Muscle layer of duodenum (tissue), 2 donors: ENCODE results near the gene FBXW12.

Experiments used
- H3K27ac ChIP-seq: one replicate; pipeline ENCODE4 v1.7.0; 2013; ENCODE audit warnings: mild to moderate bottlenecking, low read length
- H3K27me3 ChIP-seq: one replicate; pipeline ENCODE4 v1.7.0; 2013; ENCODE audit warnings: low read depth, mild to moderate bottlenecking, control low read depth, low read length
- H3K36me3 ChIP-seq, 2 donors: one replicate each; pipeline ENCODE4 v1.7.0; 2013; ENCODE audit warnings: low read length in 2 of 2, control low read depth in 1 of 2, mild to moderate bottlenecking in 1 of 2; ENCODE audit not compliant: insufficient read depth in 2 of 2, control insufficient read depth in 1 of 2
- H3K4me1 ChIP-seq, 2 donors: one replicate each; pipeline ENCODE4 v1.7.0; 2013; ENCODE audit warnings: low read length in 2 of 2, mild to moderate bottlenecking in 2 of 2, control low read depth in 1 of 2, moderate library complexity in 1 of 2; ENCODE audit not compliant: insufficient read depth in 2 of 2, control insufficient read depth in 1 of 2
- H3K4me3 ChIP-seq, 2 donors: one replicate each; pipeline ENCODE4 v1.7.0; 2013; ENCODE audit warnings: low read length in 2 of 2, low read depth in 1 of 2, mild to moderate bottlenecking in 1 of 2
- H3K9me3 ChIP-seq, 2 donors: one replicate each; pipeline ENCODE4 v1.7.0; 2013; ENCODE audit warnings: low read length in 2 of 2, control low read depth in 1 of 2, mild to moderate bottlenecking in 1 of 2; ENCODE audit not compliant: control insufficient read depth in 1 of 2
- donor health status: healthy.

The FBXW12 gene

DNA sequence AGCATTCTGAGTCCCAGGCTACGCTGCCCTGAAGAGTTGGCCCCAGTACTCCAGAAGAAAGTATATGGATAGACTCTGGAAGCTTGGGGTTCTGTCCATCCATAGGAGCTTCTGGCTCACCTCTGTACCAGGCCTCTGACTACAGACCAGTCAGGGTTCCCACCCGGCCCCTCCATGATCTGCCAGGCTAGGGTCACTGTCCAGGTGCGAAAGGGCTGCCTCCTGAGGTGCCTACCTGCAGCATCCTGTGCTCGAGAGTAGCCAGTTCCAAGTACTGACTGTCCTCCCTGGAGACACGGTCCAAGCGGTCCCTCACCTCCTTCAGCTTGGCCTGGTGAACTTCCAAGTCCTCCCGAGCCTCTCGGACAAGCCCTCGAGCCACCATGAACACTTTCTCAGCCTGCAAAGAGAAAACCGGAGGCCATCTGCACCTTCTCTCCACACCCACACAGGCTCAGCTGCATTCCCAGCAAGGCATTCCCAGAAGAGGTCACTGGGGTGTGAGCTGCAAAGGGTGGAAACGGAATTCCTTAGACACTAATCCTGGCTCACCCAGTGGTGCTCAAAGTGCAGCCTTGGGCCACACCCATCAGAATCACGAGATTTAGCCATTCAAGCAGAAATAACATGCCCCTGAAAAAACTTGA, 61.6 kb downstream of the FBXW12 start:
- no peaks in the 10 kb centered on the region for H3K9me3 ChIP-seq
- H3K27ac ChIP-seq = peak overlapping the region; percentile 50
- H3K27me3 ChIP-seq = no peaks in the 10 kb centered on the region
- H3K36me3 ChIP-seq = peaks cover 9 to 13% of the 10 kb centered on the region in 2 donors
- H3K4me1 ChIP-seq = peaks cover 14 to 25% of the 10 kb centered on the region in 2 donors
- peak overlapping the region in 1 of 2 donors; percentile 6 for H3K4me3 ChIP-seq

DNA sequence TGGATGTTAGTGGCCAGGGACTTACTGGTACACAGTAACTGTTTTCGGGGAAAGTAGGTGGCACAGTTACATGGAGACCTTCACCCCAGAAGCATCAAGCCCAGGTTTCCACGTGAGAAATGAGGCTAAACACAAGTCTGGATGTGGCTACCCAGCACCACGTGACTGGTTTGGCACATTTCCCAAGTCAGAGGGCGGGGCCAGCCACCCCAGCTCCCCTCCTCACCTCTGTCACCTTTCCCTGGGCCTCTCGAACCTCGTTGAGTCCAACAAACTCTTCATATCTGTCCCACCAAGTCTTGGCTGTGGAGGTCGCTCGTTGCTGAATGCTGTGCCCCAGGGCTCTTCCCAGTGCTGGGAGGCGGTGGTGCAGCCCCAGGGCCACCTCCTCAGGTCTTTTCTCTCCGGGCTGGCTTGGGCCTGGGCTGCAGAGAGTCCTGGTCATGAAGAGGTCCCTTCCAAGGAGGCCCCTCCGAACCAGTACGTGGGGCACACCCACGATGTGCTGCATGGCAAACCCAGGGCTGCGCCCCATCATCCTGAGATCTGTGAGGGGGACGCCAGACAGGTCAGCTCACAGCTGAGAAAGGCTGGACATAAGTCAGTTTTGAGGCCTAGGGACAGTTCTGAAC, 62.7 kb downstream of the FBXW12 start:
- Histone ChIP-seq H3K4me3 (no peak overlapping the region), H3K27ac (peak overlapping the region; percentile 64), H3K27me3 (no peaks in the 10 kb centered on the region), H3K4me1 (peaks cover 14 to 35% of the 10 kb centered on the region in 2 donors), H3K36me3 (peaks cover 9 to 13% of the 10 kb centered on the region in 2 donors), H3K9me3 (no peaks in the 10 kb centered on the region)

DNA sequence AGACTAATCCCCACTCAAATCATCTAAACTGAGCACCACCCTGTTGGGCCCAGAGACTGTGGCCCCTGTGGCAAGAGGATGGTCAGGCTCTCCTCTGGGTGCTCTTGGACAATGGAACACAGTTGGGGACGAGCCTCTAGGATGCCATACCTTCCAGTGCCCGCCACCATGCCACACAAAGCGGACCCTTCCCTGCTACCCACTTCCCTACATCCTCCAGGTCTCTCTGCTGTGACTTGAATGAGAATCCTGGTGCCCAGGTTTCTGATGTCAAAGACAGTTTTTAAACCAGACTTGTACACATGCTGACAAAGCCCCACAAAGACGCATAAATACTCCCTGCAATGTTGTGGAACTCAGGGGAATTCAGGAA, 63.2 kb downstream of the FBXW12 start:
- Histone ChIP-seq H3K27me3 (no peaks in the 10 kb centered on the region), H3K4me1 (peaks cover 11 to 32% of the 10 kb centered on the region in 2 donors), H3K27ac (peak overlapping the region; percentile 64), H3K36me3 (peaks cover 9 to 13% of the 10 kb centered on the region in 2 donors), H3K4me3 (no peak overlapping the region), H3K9me3 (no peaks in the 10 kb centered on the region)

DNA sequence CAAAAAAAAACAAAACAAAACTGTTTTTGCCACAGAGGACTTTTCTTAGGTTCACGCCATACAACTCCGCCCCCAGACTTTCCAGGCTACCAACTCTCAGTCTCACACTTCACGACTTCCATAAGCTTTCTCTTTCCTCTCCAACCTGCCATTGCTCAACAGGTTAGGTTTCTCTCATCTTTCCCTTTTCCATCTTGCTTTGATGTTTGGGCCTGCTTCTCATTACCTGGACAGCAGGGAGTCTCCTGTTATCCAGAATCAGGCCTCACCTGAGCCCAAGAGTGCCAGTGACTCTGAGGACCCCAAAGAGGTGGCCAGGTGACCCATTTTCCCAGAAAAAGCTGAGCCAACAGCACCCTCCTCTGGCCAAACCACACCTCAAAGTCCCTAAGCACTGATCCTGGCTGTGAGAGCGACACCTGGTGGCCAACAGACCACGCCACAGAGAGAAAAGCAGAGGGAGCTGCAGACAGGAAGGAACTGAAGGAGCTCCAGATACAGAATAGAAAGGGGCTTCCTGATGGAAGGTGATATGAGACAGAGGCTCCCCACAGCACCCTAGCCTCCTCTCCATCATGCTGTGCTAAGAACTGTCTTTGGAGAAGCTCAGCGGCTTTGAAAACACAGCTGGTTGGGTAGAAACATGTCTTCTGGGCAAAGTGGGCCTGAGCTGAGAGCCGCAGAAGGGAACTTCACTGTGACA, 63.9 kb downstream of the FBXW12 start:
- Histone ChIP-seq H3K9me3 (no peaks in the 10 kb centered on the region), H3K27ac (peak overlapping the region; percentile 64), H3K4me1 (peaks cover 7 to 30% of the 10 kb centered on the region in 2 donors), H3K36me3 (peaks cover 9 to 13% of the 10 kb centered on the region in 2 donors), H3K4me3 (no peak overlapping the region), H3K27me3 (no peaks in the 10 kb centered on the region)

DNA sequence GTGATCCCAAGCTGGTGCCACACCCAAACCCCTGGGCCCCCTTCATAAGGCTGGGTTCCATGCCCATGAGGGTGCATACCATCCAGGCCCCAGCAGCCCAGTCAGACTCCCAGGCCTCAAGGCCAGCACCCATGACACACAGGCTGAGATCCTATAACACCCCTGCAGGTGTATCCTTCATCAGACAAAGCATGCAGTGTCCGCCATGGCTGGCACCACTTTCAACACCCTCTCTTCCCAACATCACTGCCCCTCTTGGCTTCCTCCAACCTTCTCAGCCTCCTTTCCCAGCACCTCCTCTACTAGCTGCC, 64.4 kb downstream of the FBXW12 start:
- no peaks in the 10 kb centered on the region for H3K9me3 ChIP-seq
- peaks cover 9 to 13% of the 10 kb centered on the region in 2 donors for H3K36me3 ChIP-seq
- H3K27ac ChIP-seq = peak overlapping the region; percentile 5
- peaks cover 7 to 35% of the 10 kb centered on the region in 2 donors for H3K4me1 ChIP-seq
- no peaks in the 10 kb centered on the region for H3K27me3 ChIP-seq
- H3K4me3 ChIP-seq = no peak overlapping the region

GRCh38 chr3:48436855-48437254, 64.8 kb downstream of the FBXW12 start:
- Histone ChIP-seq H3K27me3 (no peaks in the 10 kb centered on the region), H3K36me3 (peaks cover 9 to 13% of the 10 kb centered on the region in 2 donors), H3K4me1 (peaks cover 7 to 39% of the 10 kb centered on the region in 2 donors), H3K27ac (no peak overlapping the region), H3K9me3 (no peaks in the 10 kb centered on the region), H3K4me3 (no peak overlapping the region)

DNA sequence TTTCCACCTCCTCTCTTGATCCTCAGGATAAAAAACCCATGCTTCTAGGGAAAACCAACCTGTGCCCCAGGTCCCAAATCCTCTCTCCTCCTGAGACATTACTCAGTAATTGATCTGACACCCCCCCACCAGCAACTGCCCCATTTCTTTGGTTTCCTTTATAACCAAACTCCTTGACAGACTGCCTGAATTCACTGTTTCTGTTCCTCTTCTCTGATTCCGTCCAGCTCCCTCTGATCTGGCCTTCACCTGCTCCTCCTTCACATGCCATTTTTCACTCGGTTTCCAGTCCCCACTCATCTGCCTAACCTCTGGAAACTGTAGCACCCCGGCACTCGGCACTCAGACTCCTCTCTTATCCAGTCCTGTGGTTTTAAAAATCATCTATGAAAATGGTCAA, 65.8 kb downstream of the FBXW12 start:
- Histone ChIP-seq H3K9me3 (no peaks in the 10 kb centered on the region), H3K4me1 (peaks cover 4 to 41% of the 10 kb centered on the region in 2 donors), H3K27ac (no peak overlapping the region), H3K4me3 (no peak overlapping the region), H3K27me3 (no peaks in the 10 kb centered on the region), H3K36me3 (peaks cover 5 to 8% of the 10 kb centered on the region in 2 donors)

- Histone ChIP-seq H3K27me3 (no peaks in the 10 kb centered on the region), H3K27ac (peak within 1 kb of the TSS; percentile 90), H3K4me1 (peaks cover 0 to 31% of the 10 kb centered on the region in 2 donors), H3K9me3 (no peaks in the 10 kb centered on the region), H3K4me3 (peak within 1 kb of the TSS; percentile 84 to 88), H3K36me3 (peaks cover 0 to 22% of the 10 kb centered on the region in 2 donors)
Measured at GRCh38 chr3:48439820-48440589, 68.0 kb downstream of the FBXW12 start, which contains the start of the genes CCDC51 and TMA7. CCDC51 (minus strand) TSS chr3:48440119; CDS start chr3:48435128, 4,991 bp downstream. TMA7 (plus strand) TSS chr3:48440257; CDS start chr3:48440297, 40 bp downstream.

DNA sequence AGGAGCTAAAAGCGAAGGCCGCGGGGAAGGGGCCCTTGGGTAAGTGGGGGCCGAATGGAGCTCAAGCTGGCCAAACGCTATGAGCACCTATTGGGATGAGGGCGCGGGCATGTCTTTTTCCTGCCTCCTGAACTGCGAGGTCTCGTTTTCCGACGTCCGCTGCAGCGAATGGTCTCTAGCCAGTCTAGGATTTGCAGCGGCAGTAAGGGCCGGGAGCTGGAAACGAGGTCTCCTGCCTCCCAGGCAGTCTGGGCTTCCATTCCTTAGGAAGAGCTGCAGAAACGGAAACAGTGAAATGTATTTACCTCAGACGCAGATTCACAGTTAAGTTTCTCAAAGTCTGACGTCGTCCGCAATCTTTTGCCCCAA, 68.6 kb downstream of the FBXW12 start:
- no peaks in the 10 kb centered on the region for H3K27me3 ChIP-seq
- peaks cover under 1 to 32% of the 10 kb centered on the region in 2 donors for H3K4me1 ChIP-seq
- peak overlapping the region; percentile 90 for H3K27ac ChIP-seq
- H3K4me3 ChIP-seq = peak overlapping the region; percentile 84 to 88
- H3K9me3 ChIP-seq = no peaks in the 10 kb centered on the region
- H3K36me3 ChIP-seq = peaks cover 0 to 22% of the 10 kb centered on the region in 2 donors

DNA sequence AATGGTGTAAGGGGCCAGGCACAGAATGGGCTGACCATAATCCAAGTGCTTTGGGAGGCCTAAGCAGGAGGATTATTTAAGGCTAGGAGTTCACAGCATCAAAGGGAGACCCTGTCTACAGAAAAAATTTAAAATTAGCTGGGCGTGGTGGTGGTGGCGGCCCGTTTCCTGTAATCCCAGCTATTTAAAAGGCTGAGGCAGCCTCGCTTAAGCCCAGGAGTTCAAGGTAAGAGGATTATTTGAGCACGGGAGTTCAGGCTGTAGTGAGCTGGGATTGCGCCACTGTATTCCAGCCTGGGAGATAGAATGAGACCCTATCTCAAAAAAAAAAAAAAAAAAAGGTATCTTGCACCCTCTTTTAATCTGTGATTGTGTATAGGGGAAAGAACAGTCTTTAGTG, 69.9 kb downstream of the FBXW12 start:
- Histone ChIP-seq H3K4me3 (peak overlapping the region in 1 of 2 donors; percentile 84), H3K27ac (no peak overlapping the region)

More for the DNA sequence above, 69.9 kb downstream of the FBXW12 start:
- Histone ChIP-seq H3K4me1 (peaks cover 6 to 35% of the 10 kb centered on the region in 2 donors), H3K9me3 (no peaks in the 10 kb centered on the region), H3K36me3 (peaks cover 0 to 22% of the 10 kb centered on the region in 2 donors), H3K27me3 (no peaks in the 10 kb centered on the region)
